ENCODE results near the gene OPRL1.

- no peak for TF ChIP-seq CTCF (conservative IDR thresholded peaks at IDR 0.05)
- no peak for TF ChIP-seq EZH2 (IDR thresholded peaks at IDR 0.05; ENCODE audit: low read depth)
These were observed 45.8 kb upstream of the OPRL1 start for GRCh38 chr20:64033981-64034493.

Data from PC-9 (cell line).